Right hindlimb (tissue), 1 donor: ENCODE results near the gene NKTR.

Source experiments
- DNase-seq: peaks from one replicate; pipeline ENCODE4 v3.0.0-alpha.2; 2018

The NKTR gene

GRCh38 chr3:42651248-42652091 lies 51.0 kb downstream of the NKTR start:
- DNase-seq: peak; percentile 17

- DNase-seq: peak; percentile 52
Observed at GRCh38 chr3:42652251-42652610, 51.7 kb downstream of the NKTR start.

- peak; percentile 50 for DNase-seq
Observed at GRCh38 chr3:42652611-42653302, 52.3 kb downstream of the NKTR start.

DNA sequence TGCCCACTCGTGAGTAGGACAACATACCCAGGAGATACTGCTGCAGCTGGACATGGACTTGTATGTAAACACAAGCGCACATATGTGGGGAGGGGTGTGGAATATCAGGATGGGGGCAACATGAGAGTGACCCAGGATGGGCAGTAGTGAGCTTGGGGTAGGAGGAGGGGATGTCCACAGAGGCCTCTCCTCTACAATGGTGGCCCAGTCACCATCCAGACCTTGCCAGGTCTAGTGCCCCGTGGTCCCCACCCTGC lies 52.7 kb downstream of the NKTR start:
- DNase-seq: no peak

- peak; percentile 55 for DNase-seq
Observed at GRCh38 chr3:42653560-42654330, 53.3 kb downstream of the NKTR start, which contains the start of gene ZBTB47. Gene ZBTB47 (plus strand): TSS chr3:42653697. CDS start chr3:42658356, 4,659 bp downstream.

GRCh38 chr3:42654331-42655201 lies 54.1 kb downstream of the NKTR start:
- peak; percentile 81 for DNase-seq

- DNase-seq: peak; percentile 71
Observed at GRCh38 chr3:42655331-42655888, 54.9 kb downstream of the NKTR start.

- peak; percentile 18 for DNase-seq
Observed at GRCh38 chr3:42655980-42656679, 55.6 kb downstream of the NKTR start.

GRCh38 chr3:42656680-42657610 lies 56.5 kb downstream of the NKTR start:
- no peak for DNase-seq

DNA sequence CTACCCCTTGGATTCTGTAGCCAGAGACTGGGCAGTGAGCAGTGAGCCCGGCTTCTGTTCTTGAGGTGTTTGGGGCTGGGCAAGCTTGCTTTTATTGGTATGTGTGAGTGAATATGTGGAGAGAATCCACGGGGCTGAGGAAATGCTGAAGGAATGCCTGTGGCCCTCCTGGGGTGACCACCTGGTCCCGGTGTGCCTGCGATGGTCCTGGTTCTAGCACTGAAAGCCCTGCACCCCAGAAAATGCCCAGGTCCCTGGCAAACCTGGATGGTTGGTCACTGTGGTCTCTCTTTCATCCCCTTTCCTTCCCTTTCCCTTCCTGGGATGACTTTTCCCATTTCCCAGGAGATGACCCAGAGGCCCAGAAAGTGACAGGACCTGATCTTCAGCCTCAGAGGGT lies 57.2 kb downstream of the NKTR start:
- no peak for DNase-seq

DNA sequence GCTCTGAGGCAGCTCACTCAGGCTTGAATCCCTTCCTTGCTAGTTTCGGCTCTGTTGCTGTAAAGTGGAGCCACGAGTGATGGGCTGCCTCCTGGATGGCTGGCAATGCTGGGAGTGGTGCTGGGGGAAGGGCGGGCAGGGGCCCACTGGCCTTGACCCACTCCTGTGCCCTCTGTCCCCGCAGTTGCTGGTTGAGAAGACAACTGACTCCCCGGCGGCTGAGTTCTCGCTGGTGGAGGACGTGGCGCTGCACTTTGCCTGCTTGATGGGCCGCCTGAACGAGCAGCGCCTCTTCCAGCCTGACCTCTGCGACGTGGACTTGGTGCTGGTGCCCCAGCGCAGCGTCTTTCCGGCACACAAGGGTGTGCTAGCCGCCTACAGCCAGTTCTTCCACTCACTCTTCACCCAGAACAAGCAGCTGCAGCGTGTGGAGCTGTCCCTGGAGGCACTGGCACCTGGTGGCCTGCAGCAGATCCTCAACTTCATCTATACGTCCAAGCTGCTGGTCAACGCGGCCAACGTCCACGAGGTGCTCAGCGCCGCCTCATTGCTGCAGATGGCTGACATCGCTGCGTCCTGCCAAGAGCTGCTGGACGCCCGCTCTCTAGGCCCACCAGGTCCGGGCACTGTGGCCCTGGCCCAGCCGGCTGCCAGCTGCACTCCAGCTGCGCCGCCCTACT lies 57.7 kb downstream of the NKTR start:
- DNase-seq: peak; percentile 45

DNA sequence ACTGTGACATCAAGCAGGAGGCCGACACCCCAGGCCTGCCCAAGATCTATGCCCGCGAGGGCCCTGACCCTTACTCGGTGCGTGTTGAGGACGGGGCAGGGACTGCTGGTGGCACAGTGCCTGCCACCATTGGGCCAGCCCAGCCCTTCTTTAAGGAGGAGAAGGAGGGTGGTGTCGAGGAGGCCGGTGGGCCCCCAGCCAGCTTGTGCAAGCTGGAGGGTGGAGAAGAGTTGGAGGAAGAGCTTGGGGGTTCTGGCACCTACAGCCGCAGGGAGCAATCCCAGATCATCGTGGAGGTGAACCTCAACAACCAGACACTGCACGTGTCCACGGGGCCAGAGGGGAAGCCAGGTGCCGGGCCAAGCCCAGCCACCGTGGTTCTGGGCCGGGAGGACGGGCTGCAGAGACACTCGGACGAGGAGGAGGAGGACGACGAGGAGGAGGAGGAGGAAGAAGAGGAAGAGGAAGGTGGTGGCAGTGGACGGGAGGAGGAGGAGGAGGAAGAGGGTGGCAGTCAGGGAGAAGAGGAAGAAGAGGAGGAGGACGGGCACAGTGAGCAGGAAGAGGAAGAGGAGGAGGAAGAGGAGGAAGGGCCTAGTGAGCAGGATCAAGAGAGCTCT lies 58.4 kb downstream of the NKTR start:
- DNase-seq: peak; percentile 20

- peak; percentile 14 for DNase-seq
Observed at GRCh38 chr3:42659451-42660130, 59.1 kb downstream of the NKTR start.

DNA sequence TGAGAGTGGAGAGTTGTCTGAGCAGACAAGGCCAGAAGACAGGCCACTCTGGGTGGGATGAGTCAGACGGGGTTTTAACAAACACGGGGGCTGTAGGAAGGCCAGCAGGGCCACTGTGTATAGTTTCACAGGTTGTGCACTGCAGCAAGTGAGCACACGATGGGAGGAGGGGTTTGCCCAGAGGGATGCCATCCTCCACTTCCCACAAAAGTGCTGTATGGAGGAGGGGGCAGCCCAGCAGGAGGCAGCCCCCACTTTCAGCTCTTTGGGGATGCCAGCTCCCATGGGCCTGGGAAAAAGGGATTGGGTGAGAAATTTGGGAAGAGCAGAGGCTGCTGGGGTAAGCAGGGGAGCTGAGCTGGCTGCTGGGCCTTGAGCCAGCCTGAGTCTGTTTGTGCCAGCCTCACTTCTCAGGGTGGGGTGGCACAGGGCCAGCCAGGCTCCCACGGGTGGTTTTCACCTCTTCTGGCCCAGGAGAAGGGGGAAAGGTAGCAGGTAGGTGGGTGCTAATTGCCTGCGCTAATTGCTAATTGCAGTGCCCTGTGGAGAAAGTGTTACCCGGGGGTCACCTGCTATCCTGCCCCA lies 59.7 kb downstream of the NKTR start:
- peak; percentile 20 for DNase-seq

DNA sequence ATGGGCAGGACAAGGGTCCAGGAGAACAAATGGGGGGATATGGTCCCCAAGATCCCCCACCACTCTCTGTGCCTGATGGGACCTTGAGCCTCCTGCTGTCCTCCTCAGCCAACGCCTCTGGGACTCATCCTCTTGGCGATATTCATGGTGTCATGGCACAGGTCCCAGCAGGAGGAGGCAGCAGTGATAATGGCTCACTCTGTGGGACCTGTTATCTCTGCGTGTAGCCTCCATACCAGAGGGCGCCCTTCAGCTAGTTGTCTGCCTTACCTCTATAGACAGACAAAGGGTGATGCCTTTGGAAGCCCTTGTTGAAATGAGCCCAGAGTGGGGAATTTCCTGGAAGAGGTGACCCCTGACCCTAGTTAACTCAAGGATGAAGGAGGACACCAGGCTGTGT lies 60.4 kb downstream of the NKTR start:
- peak; percentile 22 for DNase-seq

- no peak for DNase-seq
Observed at GRCh38 chr3:42661593-42662022, 61.1 kb downstream of the NKTR start.

DNA sequence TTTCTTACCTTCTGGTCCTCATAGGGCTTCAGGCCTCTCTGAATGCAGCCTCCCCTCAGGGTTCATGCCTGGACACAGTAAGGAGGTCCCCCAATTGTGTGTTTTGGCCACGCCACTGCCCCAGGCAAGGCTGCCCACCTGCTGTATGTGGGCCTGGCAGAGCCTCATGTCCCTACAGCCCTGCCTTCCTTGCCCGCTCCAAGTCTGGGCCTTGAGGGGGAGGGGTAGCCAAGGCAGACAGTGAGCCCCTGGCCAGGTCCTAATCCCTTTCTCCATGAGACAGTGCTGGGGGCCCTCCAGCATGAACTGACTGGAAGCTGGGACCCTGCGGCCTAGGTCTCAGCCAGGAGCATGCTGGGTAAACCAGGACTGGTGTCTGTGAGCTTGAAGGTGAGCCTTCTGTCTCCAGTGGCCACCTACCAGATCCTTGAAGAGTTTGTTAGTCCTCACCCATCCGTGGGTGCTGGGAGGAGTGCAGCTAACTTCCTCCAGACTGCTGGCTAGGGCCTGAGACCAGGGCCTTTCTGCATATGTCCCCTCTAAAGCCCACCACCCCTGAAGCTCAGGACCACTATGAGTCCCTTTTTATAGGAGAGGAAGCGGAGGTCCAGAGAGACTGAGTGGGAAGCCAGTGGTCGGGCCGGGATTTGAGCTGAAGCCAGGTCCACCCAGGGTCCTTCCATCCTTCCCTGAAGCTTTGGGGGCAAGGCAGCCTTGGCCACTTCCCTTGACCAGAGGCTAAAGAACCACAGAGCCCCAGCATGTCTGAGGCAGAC lies 61.7 kb downstream of the NKTR start:
- peak; percentile 22 for DNase-seq
